Femur (tissue), 1 donor: Measurements from ENCODE around the gene ANO6.

ENCODE experiments used
- DNase-seq: peaks from one replicate; pipeline ENCODE4 v3.0.0-alpha.2; 2017

Gene ANO6

DNA sequence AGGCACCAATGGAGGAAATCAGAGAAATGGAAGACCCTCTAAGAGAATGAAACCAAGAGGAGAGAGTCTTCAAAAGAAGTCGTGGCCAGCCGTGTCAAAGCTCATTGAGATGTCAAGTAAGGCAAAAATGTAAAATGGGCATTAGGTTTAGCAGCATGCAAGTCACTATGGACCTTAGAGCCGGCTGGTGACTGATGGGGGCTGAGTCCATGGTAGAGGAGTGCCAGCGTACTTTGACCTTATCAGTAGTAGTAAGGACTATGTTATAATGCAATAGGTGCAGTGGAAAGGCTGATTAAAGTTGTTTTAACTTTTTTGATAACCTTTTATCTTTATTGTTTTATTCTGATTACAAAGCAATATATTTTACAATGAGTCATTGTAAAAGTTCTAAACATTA is 66.5 kb downstream of the ANO6 start:
- no peak for DNase-seq

DNA sequence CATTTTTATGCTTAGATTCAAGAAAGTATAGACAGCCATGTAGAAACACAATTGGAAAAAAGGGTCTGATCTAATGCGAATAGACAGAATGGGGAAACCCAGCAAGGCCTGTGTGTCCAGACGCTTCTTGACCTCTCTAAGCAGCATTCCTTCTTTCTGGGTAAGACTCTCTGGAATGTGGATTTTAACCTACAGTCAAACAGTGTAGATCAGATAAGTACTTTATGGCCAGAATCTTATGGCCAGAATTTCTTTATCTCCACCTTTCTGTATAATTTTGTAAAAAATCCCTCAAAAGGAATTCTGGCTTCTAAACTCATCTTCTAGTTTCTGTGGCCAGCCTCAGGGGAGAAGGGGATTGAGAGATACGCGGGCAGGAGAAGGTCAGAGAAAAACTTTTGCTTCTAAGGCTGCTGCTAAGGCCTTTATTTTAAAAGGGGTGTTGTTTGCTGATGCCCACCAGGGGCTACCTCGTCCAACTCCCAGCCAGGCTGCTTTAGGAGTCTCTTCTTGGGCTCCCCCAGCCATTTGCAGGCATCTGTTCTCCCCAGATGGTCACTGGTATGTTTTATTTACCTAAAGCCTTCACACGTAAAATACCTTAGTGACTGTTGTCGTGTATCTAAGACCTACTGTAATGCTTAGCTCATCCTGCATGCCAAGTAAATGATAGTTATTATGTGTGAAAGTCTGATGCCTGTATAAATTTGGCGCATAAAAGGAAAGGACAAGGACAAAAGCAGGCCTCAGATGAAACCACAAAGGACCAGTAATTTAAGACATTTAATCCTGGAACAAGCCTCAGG is 68.4 kb downstream of the ANO6 start:
- DNase-seq: no peak

DNA sequence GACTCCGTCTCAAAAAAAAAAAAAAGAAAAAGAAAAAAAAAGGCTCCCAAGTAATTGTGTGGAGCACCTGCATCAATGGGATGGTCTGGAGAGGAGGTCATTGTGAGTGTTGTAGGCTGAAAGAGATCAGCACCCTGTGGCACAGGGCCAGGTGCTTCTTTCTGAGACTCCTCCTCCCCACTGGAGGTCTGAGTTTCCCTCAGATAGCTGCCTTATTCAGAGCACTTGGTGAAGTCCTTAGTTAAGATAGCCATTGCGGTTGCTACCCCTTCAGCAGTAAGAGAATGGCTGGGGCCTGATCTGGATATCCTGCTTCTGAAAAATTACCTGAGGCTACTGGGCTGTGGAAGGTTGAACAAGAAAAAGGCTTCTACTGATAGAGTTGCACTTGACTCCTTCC is 69.8 kb downstream of the ANO6 start:
- no peak for DNase-seq

DNA sequence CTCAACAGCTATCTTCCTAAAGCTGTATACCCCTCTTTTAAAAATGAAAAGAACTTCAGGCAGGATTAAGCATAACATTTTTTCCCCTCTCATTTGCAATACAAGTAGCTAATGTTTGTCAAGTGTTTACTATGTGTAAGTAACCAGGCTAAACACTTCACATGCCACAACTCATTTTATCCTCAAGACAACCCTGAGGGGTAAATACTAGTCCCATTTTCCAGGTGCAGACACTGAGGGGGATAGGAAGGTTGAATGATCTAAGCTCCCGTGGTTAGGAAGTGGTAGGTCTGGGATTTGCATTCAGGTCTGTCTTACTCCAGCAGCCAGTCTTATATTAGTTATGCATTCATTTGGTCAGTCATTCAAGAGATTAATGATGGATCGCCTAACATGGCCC is 70.7 kb downstream of the ANO6 start:
- no peak for DNase-seq

- no peak for DNase-seq
Measured at GRCh38 chr12:45289245-45290215, 73.6 kb downstream of the ANO6 start.

GRCh38 chr12:45290216-45290605 is 74.3 kb downstream of the ANO6 start:
- DNase-seq: no peak

- no peak for DNase-seq
Measured at GRCh38 chr12:45291518-45291917, 75.6 kb downstream of the ANO6 start.

- DNase-seq: no peak
Measured at GRCh38 chr12:45292486-45293195, 76.7 kb downstream of the ANO6 start.

DNA sequence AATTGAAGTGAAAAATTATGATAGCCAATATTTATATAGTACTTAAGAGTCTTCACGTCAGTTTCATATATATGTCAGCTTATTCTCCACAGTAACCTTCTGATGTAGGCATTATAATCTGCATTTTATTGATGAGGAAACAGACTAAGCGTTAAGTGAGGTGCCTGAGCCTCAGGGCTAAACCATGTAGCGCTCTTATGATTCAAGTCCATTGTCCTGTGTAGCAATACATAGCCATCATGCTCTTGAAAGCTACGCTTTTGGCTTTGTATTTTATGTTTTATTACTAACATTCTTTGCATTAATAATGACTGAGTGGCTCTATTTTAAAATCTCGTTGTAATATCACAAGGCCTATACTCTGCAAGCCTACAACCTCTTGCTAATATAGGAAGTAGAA is 79.0 kb downstream of the ANO6 start:
- no peak for DNase-seq

DNA sequence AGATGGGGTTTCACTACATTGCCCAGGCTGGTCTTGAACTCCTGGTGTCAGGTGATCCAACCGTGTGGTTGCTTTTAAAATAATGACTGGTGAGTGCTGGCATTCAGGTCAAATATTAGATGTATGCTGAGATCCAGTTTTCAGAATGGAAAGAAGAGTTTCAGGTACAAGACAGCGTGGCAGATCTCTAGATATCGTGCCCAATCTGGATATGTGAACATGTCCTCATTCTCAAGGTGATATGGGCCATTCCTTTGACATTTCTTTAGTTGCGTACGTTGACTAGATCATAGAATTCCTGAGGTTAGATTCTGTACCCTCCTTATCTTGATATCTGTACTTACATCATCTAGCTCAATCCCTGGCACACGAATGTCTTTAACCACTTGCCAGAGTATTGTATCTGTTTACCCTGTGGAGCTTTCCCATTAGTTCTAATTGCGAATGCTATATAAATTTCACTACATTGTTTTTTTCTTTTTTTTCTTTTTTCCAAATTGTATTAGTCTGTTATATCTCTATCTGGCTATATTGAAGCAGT is 80.2 kb downstream of the ANO6 start:
- no peak for DNase-seq

GRCh38 chr12:45298047-45298446 is 82.2 kb downstream of the ANO6 start:
- DNase-seq: no peak

DNA sequence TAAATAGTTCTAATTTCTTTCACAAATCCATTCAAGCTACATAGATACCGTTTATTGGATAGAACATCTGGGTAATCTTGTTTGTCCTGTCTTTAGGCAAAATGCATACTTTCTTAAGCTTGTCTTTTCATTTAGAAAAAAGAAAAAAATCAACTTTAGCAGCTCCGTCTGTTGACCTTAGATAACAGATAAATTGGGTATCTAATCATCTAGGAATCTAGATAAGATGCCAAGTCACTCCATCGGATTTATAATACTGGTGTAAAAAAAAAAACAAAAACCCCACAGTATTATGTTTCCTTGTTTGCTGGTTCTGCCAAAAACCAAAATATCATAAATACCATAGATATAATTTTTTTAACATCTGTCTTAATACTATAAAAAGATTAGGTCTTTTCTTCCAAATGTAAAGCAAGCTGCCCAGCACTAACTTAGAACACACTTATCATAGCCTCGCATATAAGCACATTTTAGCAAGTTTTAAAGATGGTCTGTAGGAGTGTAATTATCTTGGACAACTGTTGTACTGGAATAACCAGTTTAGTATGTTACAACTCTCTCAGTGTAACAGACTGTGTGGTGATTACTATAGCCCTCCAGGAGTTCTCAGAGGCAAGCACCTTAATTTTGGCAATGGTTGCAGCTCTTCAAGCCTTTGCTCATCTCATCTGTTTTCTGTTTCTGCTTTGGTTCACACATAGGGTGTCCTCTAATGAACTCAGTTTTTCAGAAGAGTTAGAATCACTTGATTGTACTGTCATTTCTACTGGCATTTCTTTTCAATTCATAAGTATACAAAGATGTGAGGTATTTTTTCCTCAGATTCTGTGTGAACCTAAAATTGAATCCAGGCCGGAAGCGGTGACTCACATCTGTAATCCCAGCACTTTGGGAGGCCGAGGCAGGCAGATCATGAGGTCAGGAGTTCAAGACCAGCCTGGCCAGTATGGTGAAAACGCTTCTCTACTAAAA is 83.1 kb downstream of the ANO6 start:
- no peak for DNase-seq

GRCh38 chr12:45302621-45303369 is 86.9 kb downstream of the ANO6 start:
- DNase-seq: no peak

GRCh38 chr12:45303945-45304344 is 88.0 kb downstream of the ANO6 start:
- no peak for DNase-seq

DNA sequence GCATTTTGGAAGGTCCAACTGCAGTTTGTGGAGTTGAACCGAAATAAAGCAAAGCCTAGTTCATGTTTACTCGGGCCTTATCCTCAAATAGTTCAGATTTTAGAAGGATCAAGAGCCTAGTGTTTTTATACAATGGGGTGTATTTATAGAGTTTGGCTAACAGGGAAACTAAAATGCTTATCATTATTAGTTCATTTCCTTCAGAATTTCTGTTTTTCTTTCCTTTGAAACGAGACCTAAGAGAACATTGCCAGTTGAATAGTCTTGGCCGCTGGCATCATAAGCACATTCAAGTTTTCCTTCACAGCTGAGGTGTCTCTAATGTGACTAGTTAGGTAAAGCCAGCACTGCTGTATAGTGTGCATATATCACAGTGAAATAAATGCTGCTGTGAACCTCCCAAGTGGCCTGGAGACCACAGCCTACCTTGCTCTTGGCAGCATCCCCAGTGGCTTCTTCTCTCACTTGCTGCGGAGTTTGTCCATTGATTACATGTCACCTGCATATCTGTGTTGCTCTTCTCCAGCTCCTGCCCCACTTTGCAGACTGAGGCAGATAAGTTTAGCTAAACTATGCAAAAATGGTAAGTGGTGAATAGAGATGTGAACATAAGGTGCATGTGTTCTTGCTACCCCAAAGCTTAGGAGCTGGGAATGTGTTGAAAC is 88.8 kb downstream of the ANO6 start:
- no peak for DNase-seq

DNA sequence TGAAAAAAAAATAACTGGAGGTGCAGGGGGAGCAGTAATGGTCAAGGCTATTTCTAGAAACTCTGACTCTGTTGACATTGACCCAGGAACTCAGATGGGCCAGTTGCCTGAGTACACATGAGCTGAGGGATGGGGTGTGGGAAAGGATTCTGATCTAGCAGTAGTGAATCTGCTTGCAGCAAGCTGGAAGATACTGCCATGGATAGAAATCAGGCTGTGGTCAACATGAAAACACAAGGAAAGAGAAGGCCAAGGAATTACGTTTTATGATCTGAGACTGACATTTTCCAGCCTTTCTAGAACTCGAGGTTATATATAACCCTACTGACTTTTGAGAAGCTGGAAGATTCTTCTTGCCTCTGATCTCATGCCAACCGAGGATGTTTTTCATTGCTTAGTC is 90.0 kb downstream of the ANO6 start:
- no peak for DNase-seq

- DNase-seq: no peak
Measured at GRCh38 chr12:45309836-45310626, 94.1 kb downstream of the ANO6 start.

- no peak for DNase-seq
Measured at GRCh38 chr12:45310627-45310968, 94.7 kb downstream of the ANO6 start.

DNA sequence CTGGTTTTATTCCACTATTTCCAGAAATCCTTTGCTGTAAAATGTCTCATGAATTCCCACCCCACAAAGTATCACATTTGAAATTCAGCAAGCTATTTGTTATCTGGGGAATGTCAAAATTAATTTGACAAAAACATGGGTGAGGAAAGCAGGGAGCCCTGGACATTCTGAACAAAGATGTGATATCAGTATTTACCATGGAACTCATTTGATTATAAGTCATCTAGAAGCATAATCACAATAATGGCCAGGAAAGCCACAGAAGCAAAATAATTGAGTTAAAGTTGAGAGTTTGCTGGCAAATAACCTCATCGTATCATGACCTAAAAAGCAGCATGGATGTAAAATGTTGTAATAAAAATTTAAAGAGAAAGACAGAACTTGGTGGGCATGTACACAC is 96.1 kb downstream of the ANO6 start:
- no peak for DNase-seq

DNA sequence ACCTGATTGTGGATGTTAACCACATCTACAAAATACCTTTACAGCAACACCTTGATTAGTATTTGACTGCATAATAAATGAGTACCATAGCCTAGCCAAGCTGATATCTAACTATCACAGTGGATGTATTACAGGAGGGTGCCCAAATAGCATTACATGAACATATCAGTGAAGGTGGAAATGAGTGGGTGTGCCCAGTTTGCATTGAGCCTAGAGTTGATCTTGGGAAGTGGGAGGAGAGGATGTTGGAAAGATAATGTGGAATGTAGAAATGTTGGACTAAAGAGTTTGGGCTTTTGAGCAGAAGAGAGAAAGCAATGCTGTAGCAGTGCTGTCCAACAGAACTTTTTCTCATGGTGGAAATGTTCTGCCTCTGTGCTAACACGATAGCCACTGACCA is 98.9 kb downstream of the ANO6 start:
- no peak for DNase-seq
